ES-I3 (cell line): ENCODE measurements around the gene USP46.

ENCODE experiments used
- H3K36me3 ChIP-seq: 2 replicates; pipeline ENCODE4 v1.6.1; 2013; ENCODE audit warnings: mild to moderate bottlenecking, low read length, control low read depth, moderate library complexity; ENCODE audit not compliant: insufficient read depth
- H3K4me1 ChIP-seq: 2 replicates; pipeline ENCODE4 v1.6.1; 2013; ENCODE audit warnings: mild to moderate bottlenecking, control low read depth, low read length; ENCODE audit not compliant: insufficient read depth
- H3K9ac ChIP-seq: 2 replicates; pipeline ENCODE4 v1.6.1; 2013; ENCODE audit warnings: low read depth, mild to moderate bottlenecking, low read length, moderate library complexity
- H3K9me3 ChIP-seq: 2 replicates; pipeline ENCODE4 v1.6.1; 2013; ENCODE audit warnings: mild to moderate bottlenecking, low read length, moderate library complexity; ENCODE audit not compliant: control insufficient read depth, insufficient read depth

The USP46 gene

DNA sequence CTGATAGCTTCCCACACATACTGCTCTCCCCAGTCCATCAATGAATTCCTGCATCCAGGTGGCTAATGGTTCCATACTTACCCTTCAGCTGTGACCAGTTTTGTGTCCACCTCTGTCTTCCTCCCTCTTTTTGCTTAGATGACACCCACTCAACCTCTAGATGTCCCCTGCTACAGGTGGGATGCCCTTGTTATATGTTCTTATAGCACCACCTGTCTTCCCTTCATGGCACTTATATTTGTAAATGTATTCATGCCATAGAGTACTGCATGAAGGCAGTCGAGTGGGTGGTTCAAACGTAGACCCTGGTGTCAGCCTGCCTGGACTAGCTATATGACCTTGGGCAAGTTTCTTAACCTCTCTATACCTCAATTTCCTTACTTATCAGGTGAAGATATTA lies 6.5 kb upstream of the USP46 start:
- peaks cover 4% of the 10 kb centered on the region; the same call in 1 of the 2 replicates for H3K9me3 ChIP-seq

DNA sequence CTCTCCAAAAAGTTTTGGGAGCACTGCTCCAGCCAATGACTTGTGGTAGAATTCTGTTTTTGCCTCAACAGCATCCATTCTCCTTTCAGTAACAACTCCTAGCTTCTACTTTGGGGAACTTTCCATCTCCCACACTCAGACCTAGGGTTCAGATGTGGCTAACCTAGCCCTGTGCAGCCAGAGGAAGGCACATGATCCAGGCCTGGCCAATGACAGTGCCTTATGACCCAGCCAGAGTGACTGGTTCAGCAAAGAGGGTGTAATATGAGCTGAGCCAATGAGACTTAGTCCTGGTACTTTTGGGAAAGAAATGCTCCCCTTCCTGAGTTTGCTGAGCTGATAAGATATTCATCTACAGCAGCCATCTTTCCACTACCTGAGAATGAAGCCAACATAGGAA lies 5.4 kb upstream of the USP46 start:
- Histone ChIP-seq H3K36me3 (0 out of 2 replicates have a peak, but pooled peaks cover 2% of the 10 kb centered on the region), H3K4me1 (peaks cover 3% of the 10 kb centered on the region; the same call in 1 of the 2 replicates), H3K9me3 (peaks cover 4% of the 10 kb centered on the region; the same call in 1 of the 2 replicates), H3K9ac (no peak overlapping the region)

More for the DNA sequence above, 6.5 kb upstream of the USP46 start:
- Histone ChIP-seq H3K9ac (no peak overlapping the region), H3K36me3 (0 out of 2 replicates have a peak, but pooled peaks cover 2% of the 10 kb centered on the region), H3K4me1 (peaks cover 3% of the 10 kb centered on the region; the same call in 1 of the 2 replicates)

DNA sequence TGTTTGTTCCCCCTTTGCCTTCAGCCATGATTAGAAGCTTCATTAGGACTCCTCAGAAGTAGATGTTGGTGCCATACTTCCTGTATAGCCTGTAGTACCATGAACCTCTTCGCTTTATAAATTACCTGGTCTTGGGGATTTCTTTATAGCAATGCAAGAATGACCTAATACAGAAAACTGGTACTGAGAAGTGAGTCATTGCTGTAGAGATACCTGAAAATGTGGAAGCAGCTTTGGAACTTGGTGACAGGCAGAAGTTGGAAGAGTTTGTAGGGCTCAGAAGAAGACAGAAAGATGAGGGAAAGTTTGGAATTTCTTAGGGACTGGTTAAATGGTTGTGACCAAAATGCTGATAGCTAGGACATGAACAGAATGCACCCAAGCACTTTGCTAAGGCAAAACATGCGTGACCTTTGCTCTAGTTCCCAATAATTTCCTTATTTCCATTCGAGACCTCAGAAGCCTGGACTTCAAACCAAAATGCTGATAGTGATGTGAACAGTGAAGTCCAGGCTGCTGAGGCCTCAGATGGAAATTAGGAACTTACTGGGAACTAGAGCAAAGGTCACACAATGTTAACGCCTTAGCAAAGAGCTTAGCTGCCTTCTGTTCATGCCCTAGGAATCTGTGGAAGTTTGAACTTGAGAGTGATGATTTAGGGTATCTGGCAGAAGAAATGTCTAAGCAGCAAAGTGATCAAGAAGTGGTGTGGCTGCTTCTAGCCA lies 3.0 kb upstream of the USP46 start:
- Histone ChIP-seq H3K36me3 (0 out of 2 replicates have a peak, but pooled peaks cover 2% of the 10 kb centered on the region), H3K9ac (no peak overlapping the region), H3K9me3 (peaks cover 4% of the 10 kb centered on the region; the same call in 1 of the 2 replicates), H3K4me1 (peaks cover 10% of the 10 kb centered on the region)

DNA sequence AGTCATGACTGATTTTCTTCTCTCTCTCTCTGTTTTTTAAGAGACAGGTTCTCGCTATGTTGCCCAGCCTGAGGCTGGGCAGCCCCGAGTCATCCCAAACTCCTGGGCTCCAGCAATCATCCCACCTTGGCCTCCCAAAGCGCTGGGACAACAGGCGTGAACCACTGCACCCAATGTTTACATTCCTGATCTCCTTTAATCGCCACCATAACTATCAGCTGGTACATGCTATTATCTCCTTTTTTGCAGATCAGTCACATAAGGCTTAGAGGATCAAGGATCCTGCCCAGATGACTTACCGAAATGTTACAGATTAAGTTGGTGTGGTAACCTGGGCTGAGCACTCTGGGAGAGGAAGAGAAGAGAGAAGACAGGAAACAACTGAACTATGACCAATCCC lies 1.5 kb upstream of the USP46 start:
- 0 out of 2 replicates have a peak, but pooled peaks cover 4% of the 10 kb centered on the region for H3K36me3 ChIP-seq
- no peak overlapping the region for H3K9ac ChIP-seq
- H3K4me1 ChIP-seq, result peaks cover 19% of the 10 kb centered on the region
- peaks cover 4% of the 10 kb centered on the region; the same call in 1 of the 2 replicates for H3K9me3 ChIP-seq

DNA sequence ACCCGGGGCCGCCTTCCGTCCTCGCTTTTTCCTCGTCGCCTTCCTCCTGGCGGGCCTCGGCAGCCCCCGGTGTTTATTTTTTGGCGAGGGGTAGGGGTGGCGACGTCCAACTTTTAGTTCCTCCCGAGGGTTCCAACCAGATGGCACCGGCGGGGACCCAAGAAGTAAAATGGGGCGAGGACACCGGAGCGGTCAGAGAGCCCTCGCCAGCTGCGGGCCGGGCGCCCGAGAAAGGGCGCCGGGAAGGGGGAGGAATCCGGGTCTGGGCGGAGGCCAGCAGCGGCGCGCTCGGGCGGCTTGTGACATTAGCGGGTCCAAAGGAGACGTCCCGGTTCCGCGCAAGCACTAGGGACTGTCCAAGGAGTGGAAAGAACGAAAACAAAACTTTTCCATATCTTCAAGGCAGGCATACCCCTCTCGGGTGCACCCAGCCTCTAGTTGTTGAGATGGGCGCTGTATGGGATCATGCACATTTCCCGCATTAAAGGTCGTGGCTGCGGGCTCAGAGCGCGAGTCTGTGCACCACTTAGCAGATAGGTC lies 691 bp upstream of the USP46 start:
- peaks cover 21% of the 10 kb centered on the region for H3K4me1 ChIP-seq
- peak overlapping the region; percentile 90 for H3K9ac ChIP-seq
- H3K9me3 ChIP-seq, result peaks cover 4% of the 10 kb centered on the region; the same call in 1 of the 2 replicates
- H3K36me3 ChIP-seq, result 0 out of 2 replicates have a peak, but pooled peaks cover 7% of the 10 kb centered on the region

DNA sequence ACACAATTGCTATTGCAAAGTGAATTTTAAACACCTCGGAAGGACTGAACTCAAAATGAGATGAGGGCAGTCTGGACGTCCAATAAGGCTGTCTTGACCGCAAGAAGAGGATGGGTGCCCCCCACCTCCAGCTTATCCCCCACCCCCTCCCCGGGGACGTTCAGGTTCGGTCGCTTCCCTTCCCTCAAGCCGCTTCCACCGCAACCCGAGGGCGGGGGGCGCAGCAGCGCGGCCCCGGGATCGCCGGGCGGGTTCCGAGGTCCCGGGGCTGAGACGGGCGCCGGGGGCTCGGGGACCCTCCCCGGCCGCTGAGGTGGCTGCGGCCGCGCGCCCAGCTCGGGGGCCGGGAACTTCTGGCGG lies 480 bp downstream of the USP46 start:
- Histone ChIP-seq H3K4me1 (peaks cover 21% of the 10 kb centered on the region), H3K36me3 (0 out of 2 replicates have a peak, but pooled peaks cover 7% of the 10 kb centered on the region), H3K9ac (peak overlapping the region; percentile 94), H3K9me3 (peaks cover 2% of the 10 kb centered on the region; the same call in 1 of the 2 replicates)

DNA sequence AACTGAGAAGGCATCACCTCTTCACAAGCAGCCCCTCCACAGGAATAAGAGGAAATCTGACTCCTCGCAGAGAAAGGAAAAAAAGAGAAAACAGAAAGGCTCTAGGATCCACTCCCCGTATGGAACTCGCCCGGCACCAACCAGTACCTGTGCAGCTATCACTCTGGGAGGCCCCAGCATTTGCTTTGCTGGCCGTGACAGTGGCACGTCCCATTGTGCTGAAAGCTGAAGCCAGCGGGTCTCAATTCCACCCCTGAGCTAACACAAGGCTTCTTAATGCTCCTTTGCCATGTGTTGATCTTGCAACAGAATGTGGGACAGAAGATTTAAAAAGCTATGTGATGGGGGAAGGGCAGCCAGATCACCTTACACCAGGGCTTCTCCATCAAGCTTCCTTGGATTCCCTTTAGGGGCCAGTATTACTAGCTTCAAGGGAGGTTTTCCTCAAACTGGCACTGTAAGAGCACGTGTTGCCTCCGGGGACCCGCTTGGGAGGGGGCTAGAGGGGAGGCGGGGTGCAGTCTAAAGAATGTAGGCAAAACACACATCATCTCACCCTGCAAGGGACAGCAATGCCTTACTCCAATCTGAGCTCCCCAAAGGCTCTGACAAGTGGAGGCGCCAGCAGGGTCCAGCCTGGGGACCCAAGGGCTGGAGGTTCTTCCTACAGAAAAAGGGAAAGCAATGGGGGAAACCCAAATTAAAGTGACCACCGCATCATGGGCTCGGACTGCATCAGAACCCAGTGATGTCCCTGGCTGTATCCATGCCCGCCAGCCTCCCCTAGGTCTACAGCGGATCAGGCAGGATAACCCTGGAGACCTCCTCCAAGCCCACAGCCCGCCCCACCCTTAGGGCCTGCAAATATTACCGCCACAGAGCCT lies 1.2 kb downstream of the USP46 start:
- no peaks in the 10 kb centered on the region; the same call in 1 of the 2 replicates for H3K9me3 ChIP-seq
- peaks cover 21% of the 10 kb centered on the region for H3K4me1 ChIP-seq
- peak overlapping the region; percentile 94 for H3K9ac ChIP-seq
- H3K36me3 ChIP-seq, result peaks cover 7% of the 10 kb centered on the region; the same call in 1 of the 2 replicates

DNA sequence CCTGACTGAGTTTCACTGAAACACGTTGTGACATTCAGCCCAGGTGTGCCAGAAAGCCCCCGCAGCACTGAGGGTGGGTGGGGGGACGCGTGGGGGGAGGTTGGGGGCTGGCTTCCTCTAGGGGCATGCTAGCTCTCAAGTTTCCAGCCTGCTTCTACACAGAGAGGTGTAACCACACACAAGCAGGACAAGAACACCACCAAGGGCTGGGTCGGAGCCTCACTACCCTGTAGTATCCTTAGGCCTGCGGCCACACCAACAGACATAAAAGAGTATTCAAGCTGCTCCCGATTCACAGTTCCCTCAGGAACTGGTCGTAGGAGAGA lies 1.8 kb downstream of the USP46 start:
- Histone ChIP-seq H3K36me3 (peaks cover 6% of the 10 kb centered on the region; the same call in 1 of the 2 replicates), H3K9me3 (no peaks in the 10 kb centered on the region; the same call in 1 of the 2 replicates), H3K9ac (0 out of 2 replicates have a peak overlapping the region, but pooled peaks have one; percentile 94), H3K4me1 (peaks cover 20% of the 10 kb centered on the region)

DNA sequence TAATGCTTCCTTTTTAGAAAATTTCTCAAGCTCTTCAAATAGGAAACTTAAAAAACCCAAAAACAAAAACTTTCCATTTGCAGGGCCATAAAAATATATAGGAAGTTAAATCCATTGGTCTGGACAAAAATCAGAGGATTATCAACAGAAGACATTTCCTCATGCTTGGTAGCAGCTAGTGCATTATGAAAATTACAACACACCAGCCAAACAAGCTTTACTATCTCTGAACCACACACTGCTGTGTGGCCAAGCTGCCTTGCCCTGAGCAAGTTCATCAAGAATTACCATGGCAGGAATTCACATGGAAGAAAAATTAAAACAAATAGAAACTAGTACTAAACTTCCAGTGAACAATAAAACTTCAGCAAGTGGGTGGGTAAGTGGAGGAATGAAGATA lies 3.6 kb downstream of the USP46 start:
- H3K4me1 ChIP-seq, result peaks cover 23% of the 10 kb centered on the region
- H3K36me3 ChIP-seq, result peaks cover 5% of the 10 kb centered on the region
- H3K9me3 ChIP-seq, result no peaks in the 10 kb centered on the region
- H3K9ac ChIP-seq, result no peak overlapping the region

DNA sequence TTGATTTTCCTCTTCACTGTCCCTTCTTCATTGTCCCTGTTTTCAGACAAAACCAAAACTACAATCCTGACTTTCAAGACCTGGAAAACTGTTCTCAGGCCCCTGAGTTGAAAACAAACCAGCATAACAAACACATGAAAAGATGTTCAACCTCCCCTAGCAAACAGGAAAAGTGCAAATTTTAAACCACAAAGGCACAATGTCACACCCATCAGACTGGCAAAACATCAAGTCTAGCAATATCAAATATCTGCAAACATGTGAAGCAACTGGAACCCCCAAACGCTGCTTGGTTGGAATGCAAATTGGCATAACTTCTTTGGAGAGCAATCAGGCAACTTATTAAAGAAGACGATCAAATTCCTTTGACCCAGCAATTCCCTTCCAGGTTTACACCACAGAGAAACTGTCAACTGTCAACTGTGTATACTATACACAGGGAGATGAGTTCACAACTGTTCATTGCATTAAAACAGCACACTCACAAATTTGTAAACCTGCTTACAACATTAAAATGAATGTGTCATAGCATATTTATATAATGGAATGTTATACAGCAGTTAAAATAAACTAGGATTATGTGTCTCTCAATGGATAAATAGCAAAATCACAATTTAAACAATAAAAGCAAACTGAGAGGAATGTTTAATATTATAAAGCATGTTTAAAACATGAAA lies 7.0 kb downstream of the USP46 start:
- H3K9me3 ChIP-seq, result no peaks in the 10 kb centered on the region
- H3K4me1 ChIP-seq, result peaks cover 16% of the 10 kb centered on the region
- H3K9ac ChIP-seq, result no peak overlapping the region
- H3K36me3 ChIP-seq, result peaks cover 5% of the 10 kb centered on the region

DNA sequence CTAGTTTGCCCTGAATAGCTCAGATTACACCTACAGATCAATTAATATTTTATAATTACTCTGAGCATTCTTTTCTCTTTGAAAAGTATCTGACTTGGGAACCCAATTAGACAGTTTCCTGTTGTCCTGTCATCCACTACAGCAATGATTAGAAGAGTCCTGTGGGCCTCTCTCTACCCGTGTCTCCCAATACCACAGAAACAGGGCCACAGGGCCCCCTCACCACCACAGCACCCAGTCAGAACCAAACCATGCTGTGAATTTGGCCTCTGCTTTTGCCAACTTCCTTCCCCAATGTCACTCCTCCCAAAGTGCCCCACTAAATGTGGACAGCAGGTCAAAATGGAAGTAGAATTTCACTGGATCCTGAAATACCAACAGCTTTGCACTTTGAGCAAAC lies 10.3 kb downstream of the USP46 start:
- Histone ChIP-seq H3K9ac (no peak overlapping the region), H3K4me1 (peaks cover 10% of the 10 kb centered on the region; the same call in 1 of the 2 replicates), H3K36me3 (no peaks in the 10 kb centered on the region; the same call in none of the 2 replicates), H3K9me3 (no peaks in the 10 kb centered on the region)

DNA sequence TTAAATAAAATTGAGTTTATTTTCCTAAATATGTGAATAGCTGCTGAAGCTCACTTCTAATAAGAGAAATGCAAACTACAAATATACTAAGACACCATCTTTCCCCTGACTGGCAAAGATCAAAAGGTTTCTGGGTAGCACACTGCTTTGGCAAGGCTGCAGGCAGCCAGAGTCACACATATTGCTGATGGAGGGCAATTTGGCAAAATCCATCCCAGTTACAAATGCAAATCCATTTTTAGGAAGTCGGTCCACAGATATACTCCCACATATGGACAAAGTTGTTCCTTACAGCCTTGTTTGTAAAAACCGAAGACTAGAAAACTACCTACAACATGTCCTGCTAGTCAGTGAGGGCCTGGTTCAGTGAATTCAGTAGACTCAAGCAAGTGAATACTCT lies 12.4 kb downstream of the USP46 start:
- H3K9me3 ChIP-seq, result no peaks in the 10 kb centered on the region
- peaks cover 15% of the 10 kb centered on the region; the same call in 1 of the 2 replicates for H3K4me1 ChIP-seq
- no peak overlapping the region for H3K9ac ChIP-seq
- H3K36me3 ChIP-seq, result no peaks in the 10 kb centered on the region; the same call in 1 of the 2 replicates

DNA sequence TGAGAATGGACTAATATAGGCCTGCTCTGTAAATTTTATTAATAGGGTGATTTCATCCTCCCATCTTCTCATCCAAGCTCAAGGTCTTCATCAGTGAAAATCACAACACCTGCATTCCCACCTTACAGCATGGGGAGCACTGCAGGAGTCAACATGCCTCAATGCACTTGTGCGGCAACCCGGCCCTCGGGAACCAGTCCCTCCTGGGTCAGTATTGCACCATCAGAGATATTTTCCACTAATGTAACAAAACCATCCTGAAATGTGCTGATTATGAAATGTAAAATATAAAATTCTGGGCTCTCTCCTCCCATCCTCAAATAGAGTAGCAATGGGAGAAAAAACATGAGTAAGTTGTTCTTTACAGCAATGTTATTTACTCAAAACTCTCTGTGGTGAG lies 13.0 kb downstream of the USP46 start:
- H3K4me1 ChIP-seq, result peaks cover 17% of the 10 kb centered on the region; the same call in 1 of the 2 replicates
- no peak overlapping the region for H3K9ac ChIP-seq
- H3K36me3 ChIP-seq, result no peaks in the 10 kb centered on the region; the same call in 1 of the 2 replicates
- H3K9me3 ChIP-seq, result no peaks in the 10 kb centered on the region

DNA sequence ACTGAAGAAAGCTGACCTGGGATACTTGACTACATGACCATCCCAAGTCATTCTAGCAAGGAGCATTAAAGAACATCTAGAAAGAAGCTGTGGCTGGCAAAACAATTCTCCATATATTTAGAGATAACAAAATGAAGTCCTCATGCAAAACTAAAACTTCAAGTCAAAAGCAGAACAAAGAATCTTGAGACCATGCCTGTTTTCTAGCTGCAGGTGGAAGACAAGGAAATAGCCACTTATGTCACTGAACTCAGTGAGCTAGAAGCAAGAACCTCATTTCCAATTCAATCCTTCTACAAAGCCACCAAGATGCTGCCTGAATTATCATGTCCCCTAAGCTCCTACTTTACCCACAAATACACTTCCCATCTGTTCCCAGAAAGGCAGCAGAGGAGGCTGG lies 13.8 kb downstream of the USP46 start:
- Histone ChIP-seq H3K9ac (no peak overlapping the region), H3K9me3 (no peaks in the 10 kb centered on the region), H3K36me3 (no peaks in the 10 kb centered on the region; the same call in 1 of the 2 replicates), H3K4me1 (peaks cover 19% of the 10 kb centered on the region; the same call in 1 of the 2 replicates)
